PFSK-1 (cell line): ENCODE data around the gene SIRT2.

Experiments
- POLR2AphosphoS5 ChIP-seq: IDR thresholded peaks from 2 replicates; pipeline ENCODE4 v1.6.1; 2012; ENCODE audit warnings: low read depth, mild to moderate bottlenecking, control low read depth, low read length, moderate library complexity
- SIN3A ChIP-seq: IDR thresholded peaks from 2 replicates; pipeline ENCODE4 v1.6.1; 2012; ENCODE audit warnings: mild to moderate bottlenecking, low read length, moderate library complexity, borderline replicate concordance; ENCODE audit not compliant: insufficient read depth
- TF ChIP-seq, protein P1 (sequence below), 2 experiments: IDR thresholded peaks; 2 replicates each; pipeline versions ENCODE4 v1.6.1 to v1.8.0; 2011 to 2012; ENCODE audit warnings: low read depth in 2 of 2, low read length in 2 of 2, control low read depth in 1 of 2, inconsistent platforms in 1 of 2, mild to moderate bottlenecking in 1 of 2, moderate library complexity in 1 of 2; ENCODE audit not compliant: insufficient read depth in 1 of 2

DNA sequence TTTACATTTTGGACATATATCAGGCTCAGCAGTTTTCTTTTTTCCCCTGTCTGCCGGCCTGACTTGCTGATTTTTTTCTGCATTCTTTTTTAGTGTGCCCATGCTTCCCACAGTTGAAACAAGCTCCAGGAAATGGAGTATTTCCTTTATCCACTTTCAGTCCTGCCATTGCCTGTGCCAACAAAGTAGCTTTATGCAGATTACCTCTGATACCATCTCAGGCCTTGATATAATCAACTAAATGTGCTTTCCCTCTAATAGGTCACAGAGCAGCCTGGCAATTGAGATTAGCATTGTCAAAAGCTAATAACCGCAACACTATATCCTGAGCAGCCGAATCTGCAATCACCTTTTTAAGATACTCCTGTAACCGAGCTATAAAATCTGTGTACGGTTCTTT lies 40.5 kb upstream of the SIRT2 start:
- TF ChIP-seq SIN3A = no peak
- TF ChIP-seq POLR2AphosphoS5 = no peak
- TF ChIP-seq, protein P1, sequence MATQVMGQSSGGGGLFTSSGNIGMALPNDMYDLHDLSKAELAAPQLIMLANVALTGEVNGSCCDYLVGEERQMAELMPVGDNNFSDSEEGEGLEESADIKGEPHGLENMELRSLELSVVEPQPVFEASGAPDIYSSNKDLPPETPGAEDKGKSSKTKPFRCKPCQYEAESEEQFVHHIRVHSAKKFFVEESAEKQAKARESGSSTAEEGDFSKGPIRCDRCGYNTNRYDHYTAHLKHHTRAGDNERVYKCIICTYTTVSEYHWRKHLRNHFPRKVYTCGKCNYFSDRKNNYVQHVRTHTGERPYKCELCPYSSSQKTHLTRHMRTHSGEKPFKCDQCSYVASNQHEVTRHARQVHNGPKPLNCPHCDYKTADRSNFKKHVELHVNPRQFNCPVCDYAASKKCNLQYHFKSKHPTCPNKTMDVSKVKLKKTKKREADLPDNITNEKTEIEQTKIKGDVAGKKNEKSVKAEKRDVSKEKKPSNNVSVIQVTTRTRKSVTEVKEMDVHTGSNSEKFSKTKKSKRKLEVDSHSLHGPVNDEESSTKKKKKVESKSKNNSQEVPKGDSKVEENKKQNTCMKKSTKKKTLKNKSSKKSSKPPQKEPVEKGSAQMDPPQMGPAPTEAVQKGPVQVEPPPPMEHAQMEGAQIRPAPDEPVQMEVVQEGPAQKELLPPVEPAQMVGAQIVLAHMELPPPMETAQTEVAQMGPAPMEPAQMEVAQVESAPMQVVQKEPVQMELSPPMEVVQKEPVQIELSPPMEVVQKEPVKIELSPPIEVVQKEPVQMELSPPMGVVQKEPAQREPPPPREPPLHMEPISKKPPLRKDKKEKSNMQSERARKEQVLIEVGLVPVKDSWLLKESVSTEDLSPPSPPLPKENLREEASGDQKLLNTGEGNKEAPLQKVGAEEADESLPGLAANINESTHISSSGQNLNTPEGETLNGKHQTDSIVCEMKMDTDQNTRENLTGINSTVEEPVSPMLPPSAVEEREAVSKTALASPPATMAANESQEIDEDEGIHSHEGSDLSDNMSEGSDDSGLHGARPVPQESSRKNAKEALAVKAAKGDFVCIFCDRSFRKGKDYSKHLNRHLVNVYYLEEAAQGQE (IDR thresholded peaks at IDR 0.05; ENCODE audit: insufficient read depth in 1 of 2, low read depth in 2 of 2, low read length in 2 of 2) = no peak
